Suppressor macrophage (primary cell): ENCODE data around the gene AMMECR1L.
A peak's percentile ranks its signal among the peaks of the same experiment; 100 is the strongest.
"Not testable (repeated sequence)": the region's sequence is repeated elsewhere in the genome, so short reads cannot be mapped to it uniquely, and the experiment has no call there.

Experiments used
- DNase-seq, 4 experiments: peaks; one replicate each; pipeline ENCODE4 v3.0.0-alpha.2; 2020 to 2022
- total RNA-seq, 17 experiments: gene quantifications; one replicate each; lab custom pipeline; 2026; ENCODE audit warnings: mixed read lengths in 6 of 17, inconsistent platforms in 3 of 17; lab: John Stamatoyannopoulos, UW

The AMMECR1L gene
- total RNA-seq, result 21.9 to 33.7 (median 27.4) reads per million in 17 experiments

GRCh38 chr2:127885780-127886592 is at the start of gene AMMECR1L:
AMMECR1L (minus strand) TSS chr2:127885956; CDS start chr2:127874234, 11,722 bp downstream.
- DNase-seq, result peak; percentile 70 to 90 (median 76)

GRCh38 chr2:127935337-127935736 is 49.6 kb upstream of the AMMECR1L start:
- DNase-seq, result no peak

GRCh38 chr2:127932199-127932876 is 46.6 kb upstream of the AMMECR1L start:
- no peak for DNase-seq

GRCh38 chr2:127929449-127929848 is 43.7 kb upstream of the AMMECR1L start:
- no peak for DNase-seq

GRCh38 chr2:127927384-127927783 is 41.6 kb upstream of the AMMECR1L start:
- DNase-seq, result no peak

GRCh38 chr2:127917916-127918315 is 32.2 kb upstream of the AMMECR1L start:
- no peak for DNase-seq

- no peak for DNase-seq
Measured at GRCh38 chr2:127913808-127914457, 28.2 kb upstream of the AMMECR1L start.

GRCh38 chr2:127911737-127912136 is 26.0 kb upstream of the AMMECR1L start:
- DNase-seq, result peak in 2 of 4 experiments; percentile 34 to 37

GRCh38 chr2:127910415-127910814 is 24.7 kb upstream of the AMMECR1L start:
- no peak for DNase-seq

- DNase-seq, result no peak
Measured at GRCh38 chr2:127909019-127909418, 23.3 kb upstream of the AMMECR1L start.

- not testable (repeated sequence) for DNase-seq
Measured at GRCh38 chr2:127907733-127908400, 22.1 kb upstream of the AMMECR1L start.

- no peak for DNase-seq
Measured at GRCh38 chr2:127906206-127906926, 20.6 kb upstream of the AMMECR1L start.

GRCh38 chr2:127901339-127902056 is 15.7 kb upstream of the AMMECR1L start:
- DNase-seq, result no peak

- no peak for DNase-seq
Measured at GRCh38 chr2:127897531-127898211, 11.9 kb upstream of the AMMECR1L start.

GRCh38 chr2:127893494-127893893 is 7.7 kb upstream of the AMMECR1L start:
- no peak for DNase-seq

- no peak for DNase-seq
Measured at GRCh38 chr2:127893033-127893432, 7.3 kb upstream of the AMMECR1L start.

- peak in 3 of 4 experiments; percentile 18 to 61 (median 42) for DNase-seq
Measured at GRCh38 chr2:127891811-127892210, 6.1 kb upstream of the AMMECR1L start.

- DNase-seq, result not testable (repeated sequence)
Measured at GRCh38 chr2:127890756-127891155, 5.0 kb upstream of the AMMECR1L start.

GRCh38 chr2:127888772-127889171 is 3.0 kb upstream of the AMMECR1L start:
- no peak for DNase-seq

GRCh38 chr2:127887776-127888130 is 2.0 kb upstream of the AMMECR1L start:
- no peak for DNase-seq
